ENCODE results near the gene SEC22B.
"Not testable (repeated sequence)": the region's sequence is repeated elsewhere in the genome, so short reads cannot be mapped to it uniquely, and the experiment has no call there.

SEC22B gene

DNA sequence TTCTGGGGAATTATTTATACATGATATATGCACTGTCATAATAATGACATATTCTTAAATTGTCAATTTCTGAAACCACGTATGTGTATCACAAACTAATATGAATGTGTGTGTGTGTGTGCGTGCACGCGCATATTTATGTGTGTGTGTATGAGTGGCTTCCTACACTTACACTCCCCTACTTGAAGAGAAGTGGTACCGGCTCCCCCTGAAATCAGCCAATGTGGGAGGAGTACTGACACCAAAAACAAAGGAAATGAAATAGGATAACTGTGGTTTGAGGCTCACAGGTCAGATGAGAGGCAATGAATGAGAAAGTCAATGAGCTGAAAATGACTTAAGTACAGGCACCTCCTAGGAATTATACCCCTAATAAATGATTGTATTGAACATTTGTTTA lies 64.1 kb downstream of the SEC22B start:
- DNase-seq = peak; percentile 3

- not testable (repeated sequence) for DNase-seq
Observed at GRCh38 chr1:120111771-120112170, 64.5 kb downstream of the SEC22B start.

DNA sequence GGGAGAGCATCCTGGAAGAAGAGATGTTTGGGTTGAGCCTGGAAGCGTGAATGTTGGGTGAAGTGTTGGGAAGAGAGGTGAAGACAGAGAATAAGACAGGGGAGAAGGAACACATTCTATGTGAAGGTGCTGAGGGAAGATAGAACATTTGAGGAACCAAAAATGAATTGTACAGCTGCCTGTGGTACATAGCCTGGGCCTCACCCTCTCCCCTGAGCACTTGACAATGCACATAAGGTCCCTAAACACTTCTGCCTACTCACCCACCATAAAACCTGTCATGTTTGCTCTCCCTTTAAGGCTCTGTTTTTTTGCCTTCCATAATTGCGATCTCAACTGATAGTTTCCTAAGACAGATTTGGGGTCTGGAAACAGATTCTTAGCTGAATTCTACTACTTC lies 65.3 kb downstream of the SEC22B start:
- DNase-seq = not testable (repeated sequence)

GRCh38 chr1:120109656-120110055 lies 66.7 kb downstream of the SEC22B start:
- DNase-seq = not testable (repeated sequence)

DNA sequence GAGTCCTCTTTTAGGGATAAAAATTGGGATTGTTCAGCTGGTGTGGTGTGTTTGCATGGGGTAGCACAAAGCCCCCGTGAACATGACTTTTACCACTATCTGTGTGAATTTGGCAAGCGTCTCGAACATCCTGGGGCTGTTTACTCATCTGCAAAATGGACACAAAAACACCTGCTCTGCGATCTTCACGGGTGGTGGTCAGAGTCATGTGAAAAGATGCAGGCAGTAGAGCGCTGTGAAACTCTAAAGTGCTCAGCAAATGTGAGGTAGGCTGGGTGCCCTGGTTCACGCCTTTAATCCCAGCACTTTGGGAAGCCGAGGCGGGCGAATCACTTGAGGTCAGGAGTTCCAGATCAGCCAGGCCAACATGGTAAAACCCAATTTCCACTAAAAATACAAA lies 67.1 kb downstream of the SEC22B start:
- DNase-seq = not testable (repeated sequence)

DNA sequence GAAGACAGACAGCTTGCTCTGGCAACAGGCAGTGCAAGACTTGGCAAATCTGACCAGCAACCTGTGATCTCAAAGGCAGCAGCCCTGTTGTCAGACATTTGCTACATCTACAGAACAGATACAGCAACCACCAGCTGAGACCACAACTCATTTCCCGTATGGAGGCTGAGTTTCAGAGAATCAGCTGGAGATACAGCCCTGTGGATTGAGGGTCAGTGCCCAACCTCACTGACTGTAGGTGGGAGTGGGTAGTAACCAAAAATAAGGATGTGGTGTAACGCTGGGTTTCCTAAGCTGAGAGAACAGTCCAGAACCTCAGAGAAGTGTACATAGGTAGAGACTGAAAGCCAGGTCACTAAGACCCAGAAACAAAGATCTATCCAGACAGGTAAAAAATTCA lies 71.0 kb downstream of the SEC22B start:
- DNase-seq = not testable (repeated sequence)

DNA sequence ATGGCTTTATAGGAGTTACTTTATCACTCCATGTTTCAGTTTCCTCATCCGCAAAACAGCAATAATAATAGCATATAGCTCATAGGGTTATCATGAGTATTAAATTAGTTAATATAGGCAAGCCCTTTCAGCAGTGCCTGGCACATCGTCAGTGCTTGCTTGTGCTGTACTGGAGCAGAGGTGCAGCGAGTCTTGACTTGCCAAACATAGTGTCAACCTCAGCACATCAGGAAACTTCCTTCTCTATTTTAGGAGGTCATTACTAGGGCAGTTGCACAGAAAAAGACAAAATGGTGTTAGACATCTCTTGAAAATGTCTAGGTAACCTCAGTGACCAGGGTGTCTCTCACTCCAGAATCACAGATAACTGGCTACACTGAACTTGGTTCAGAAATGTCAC lies 72.6 kb downstream of the SEC22B start:
- DNase-seq = not testable (repeated sequence)

DNA sequence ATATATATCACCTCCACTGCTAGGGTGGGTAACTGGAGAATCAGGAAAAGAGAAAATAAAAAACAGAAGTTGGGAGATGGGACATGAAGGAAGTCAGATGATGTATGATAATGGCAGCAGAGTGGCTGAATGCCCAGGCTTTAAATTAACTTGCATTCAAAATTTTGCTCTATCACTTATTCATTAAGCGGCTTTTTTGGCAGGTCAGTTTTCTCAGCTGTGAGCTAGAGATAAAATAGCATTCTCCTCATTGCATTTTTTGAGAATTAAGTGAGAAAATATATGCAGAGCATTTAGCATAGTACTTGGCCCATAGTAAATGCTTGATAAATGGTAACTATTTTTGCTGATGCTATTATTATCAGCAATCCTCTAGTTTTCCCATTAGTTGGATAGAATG lies 74.7 kb downstream of the SEC22B start:
- not testable (repeated sequence) for DNase-seq

All from NCI-H69 (cell line).